Activated CD4-positive, alpha-beta T cell treated with anti-CD3 and anti-CD28 coated beads for 24 hours (primary cell): ENCODE data around the gene DPH5.
A peak's percentile ranks its signal among the peaks of the same experiment; 100 is the strongest.
"Not testable (repeated sequence)": the region's sequence is repeated elsewhere in the genome, so short reads cannot be mapped to it uniquely, and the experiment has no call there.

Experiments
- DNase-seq, 2 donors: peaks; one replicate each; pipeline ENCODE4 v3.0.0-alpha.2; 2020; ENCODE audit warnings: low read depth in 2 of 2

Gene DPH5

GRCh38 chr1:101032129-101032528, 6.5 kb upstream of the DPH5 start:
- DNase-seq: not testable (repeated sequence)

DNA sequence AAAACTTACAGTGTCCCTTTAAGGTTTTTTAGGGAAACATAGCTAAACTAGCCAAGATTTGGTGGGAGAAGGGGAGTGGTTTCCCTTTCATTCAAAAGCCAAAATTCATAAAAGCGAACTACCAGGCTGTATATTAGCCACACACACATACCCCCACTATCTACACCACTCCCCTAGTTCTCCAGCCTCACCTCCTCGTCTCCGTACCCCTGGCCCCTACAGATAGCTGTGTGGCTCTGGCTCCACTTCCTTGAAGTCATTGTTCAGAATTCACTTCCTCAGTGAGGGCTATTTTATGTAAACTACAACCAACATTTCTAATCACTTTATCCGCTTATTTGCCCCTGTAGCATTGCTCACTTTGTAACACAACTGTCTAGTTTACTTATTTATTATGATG, 5.3 kb upstream of the DPH5 start:
- DNase-seq: no peak

- DNase-seq: no peak
Measured at GRCh38 chr1:101029184-101029583, 3.6 kb upstream of the DPH5 start.

GRCh38 chr1:101028466-101028865, 2.9 kb upstream of the DPH5 start:
- no peak for DNase-seq

- DNase-seq: no peak
Measured at GRCh38 chr1:101027194-101027772, 1.7 kb upstream of the DPH5 start.

DNA sequence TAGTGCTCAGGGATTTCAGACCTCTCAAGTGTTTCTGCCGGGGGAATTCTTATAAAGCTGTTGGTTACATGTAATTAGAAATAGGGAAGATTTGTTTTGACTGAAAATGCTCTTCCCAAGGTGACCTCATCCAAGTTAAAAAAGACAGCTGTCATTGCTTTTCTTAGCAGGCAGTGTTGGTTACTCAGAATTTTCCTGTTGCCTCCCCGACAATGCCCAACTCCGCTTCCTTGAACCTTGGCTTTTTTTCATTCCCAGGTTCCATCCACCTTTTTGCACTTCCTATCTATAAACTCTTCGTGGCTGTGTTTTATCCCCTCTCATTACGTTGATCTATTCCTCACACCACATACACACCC, 825 bp upstream of the DPH5 start:
- DNase-seq: no peak

- peak in 1 of 2 donors; percentile 3 for DNase-seq
Measured at GRCh38 chr1:101025283-101025656, 314 bp downstream of the DPH5 start.

DNA sequence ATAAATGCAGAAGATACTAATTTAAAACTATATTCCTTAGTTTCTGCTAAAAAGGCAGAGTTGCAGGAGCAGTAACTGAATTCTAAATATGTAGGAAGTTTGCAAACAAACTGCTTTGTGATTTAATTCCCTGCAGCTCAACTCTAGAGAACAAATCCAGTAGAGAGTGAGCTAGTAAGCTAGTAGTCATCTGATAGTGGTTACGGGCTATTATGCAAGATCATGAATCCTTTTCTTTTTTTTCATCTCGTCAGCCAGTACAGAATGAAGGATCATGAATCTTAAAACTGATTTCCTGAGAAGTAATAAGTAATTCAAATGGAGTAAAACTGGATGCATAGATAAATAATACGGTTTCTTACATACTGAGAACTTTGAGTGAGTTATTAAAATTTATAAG, 3.3 kb downstream of the DPH5 start:
- DNase-seq: no peak

DNA sequence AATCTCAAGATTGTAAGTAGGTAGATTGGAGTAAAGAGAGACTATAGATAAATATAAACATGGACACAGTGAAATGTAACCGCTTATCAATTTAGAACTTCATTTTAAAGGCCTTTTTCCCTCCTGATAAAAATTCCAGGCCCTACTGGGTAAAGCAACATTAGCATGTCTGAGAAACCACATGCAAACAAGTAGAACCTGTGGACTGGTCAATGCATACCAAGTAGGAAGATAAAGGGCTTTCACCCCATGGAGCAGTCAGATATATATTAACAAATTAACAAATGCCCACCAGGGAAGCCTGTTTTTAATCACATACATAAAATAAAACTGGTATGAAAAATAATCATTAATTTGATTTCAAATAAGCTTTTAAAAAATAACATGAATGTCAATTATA, 8.1 kb downstream of the DPH5 start:
- no peak for DNase-seq

- DNase-seq: no peak
Measured at GRCh38 chr1:101013776-101014175, 11.8 kb downstream of the DPH5 start.

DNA sequence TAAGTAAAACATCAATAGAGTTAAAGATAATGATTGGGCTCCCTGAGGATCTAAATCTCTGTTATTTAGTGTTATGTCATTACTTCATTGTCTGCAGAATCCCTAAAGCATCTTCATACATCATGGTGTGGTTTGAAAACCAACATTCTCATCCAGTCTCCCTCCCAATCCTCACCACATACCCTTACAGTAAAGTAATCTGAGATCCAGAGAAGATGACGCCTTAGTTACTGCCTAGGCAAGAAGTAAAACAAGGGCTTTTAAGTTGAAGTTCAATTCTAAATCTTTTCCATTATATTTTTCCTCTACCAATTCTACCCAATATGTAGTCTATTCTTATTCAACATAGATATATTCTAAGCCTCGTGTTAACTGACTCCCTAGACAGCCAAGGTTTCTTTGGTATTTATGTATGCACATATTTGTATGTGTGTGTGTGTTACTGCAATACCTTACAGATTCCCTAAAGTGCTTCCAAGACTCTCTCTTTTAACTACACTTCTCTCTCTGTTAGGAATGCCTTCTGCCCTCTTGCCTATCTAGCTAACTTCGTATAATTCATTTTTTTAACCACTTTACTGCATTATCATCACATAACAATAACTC, 17.3 kb downstream of the DPH5 start:
- DNase-seq: no peak

GRCh38 chr1:101006553-101006952, 19.0 kb downstream of the DPH5 start:
- no peak for DNase-seq

DNA sequence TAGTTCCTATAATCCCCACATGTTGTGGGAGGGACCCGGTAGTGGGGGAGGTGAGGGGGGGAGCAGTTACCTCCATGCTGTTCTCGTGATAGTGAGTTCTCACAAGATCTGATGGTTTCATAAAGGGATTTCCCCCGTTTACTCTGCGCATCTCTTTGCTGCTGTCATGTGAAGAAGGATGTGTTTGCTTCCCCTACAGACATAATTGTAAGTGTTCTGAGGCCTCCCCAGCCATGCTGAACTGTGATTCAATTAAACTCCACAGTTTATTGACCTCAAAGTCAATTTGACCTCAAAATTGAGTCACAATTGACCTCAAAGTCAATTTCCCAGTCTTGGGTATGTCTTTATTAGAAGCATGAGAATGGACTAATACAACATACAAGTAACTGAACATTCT, 19.7 kb downstream of the DPH5 start:
- DNase-seq: no peak

DNA sequence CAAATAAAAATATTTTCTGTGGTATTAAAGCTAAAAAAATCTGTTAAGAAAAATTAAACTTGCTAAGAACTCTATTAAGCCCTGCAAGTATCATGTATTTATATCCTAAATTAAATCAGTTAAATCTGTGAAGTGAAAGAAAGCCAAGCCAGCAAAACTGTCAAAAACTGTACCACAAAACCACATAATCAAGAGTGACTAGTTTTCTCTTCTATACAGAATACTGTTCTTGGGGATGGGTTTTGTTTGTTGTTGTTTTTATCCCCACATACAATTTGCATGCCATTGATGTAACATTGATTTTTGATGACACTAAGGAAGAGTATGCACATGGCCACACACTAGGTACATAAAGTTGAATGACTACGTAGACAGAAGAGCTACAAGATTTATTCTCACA, 20.4 kb downstream of the DPH5 start:
- no peak for DNase-seq

- no peak for DNase-seq
Measured at GRCh38 chr1:101004670-101005069, 20.9 kb downstream of the DPH5 start.

- no peak for DNase-seq
Measured at GRCh38 chr1:101004061-101004460, 21.5 kb downstream of the DPH5 start.

GRCh38 chr1:101003012-101003650, 22.5 kb downstream of the DPH5 start:
- DNase-seq: no peak

DNA sequence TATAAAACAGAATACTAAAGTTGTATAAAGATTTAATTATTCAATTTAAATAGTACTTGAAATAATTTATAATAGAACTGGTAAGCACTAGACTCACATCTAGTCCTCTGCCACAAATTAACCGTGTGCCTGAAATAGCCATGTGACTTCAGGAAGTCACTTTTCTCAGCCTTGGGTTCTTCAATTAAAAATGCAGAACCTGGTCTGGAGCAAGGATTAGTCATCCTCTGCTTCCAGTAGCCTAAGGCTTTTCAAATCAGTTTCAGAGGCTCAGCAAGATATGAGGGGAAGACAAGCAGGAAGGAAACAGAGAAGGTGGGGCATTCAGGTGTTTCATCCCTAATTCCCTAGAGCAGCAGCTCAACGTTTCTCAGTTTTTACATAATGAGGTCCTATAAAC, 23.0 kb downstream of the DPH5 start:
- no peak for DNase-seq

DNA sequence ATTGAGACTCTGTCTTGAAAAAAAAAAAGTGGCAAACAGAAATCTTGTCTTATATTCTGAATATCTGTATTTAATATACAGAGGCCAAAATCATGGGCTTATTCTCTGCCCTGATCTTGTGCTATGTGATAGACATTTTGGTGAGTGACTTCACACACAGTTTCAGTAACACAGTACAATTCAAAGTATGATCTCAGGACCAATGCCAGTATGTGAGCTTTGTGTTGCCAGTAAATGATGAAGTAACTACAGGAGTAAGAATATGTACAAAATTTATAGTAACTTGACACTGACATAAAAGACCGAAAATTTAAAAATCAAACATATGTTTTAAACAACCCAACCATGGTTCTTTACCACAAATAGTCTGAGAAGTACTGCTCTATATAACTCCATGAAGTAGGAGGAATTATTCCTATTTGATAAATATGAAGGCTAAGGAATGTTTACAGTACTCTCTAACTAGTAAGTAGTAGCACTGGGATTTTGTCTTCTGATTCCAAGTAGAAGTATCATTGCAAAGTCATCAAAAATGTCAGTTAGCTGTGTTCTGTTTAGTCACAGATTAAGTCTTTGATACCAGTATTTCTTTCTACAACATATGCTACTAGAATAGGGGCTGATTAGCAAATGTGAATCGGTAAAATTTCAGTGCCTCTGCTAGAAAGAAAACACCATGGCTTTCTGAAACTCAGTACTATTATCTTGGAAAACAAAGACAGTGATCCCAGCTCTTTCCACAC, 25.3 kb downstream of the DPH5 start:
- no peak for DNase-seq

GRCh38 chr1:100998426-100998825, 27.2 kb downstream of the DPH5 start:
- DNase-seq: no peak

GRCh38 chr1:100995198-100995988, 30.2 kb downstream of the DPH5 start:
- DNase-seq: no peak
